GM21723 (cell line): Measurements from ENCODE around the gene ADGRG2.
"Not testable (repeated sequence)": the region's sequence is repeated elsewhere in the genome, so short reads cannot be mapped to it uniquely, and the experiment has no call there.

Source experiments
- ATAC-seq: cut with Tn5 transposase; IDR thresholded peaks from one replicate; pipeline ENCODE4 v1.9.1; 2021; ENCODE audit warnings: mild to moderate bottlenecking, moderate library complexity; ENCODE audit not compliant: unreplicated experiment

The ADGRG2 gene

DNA sequence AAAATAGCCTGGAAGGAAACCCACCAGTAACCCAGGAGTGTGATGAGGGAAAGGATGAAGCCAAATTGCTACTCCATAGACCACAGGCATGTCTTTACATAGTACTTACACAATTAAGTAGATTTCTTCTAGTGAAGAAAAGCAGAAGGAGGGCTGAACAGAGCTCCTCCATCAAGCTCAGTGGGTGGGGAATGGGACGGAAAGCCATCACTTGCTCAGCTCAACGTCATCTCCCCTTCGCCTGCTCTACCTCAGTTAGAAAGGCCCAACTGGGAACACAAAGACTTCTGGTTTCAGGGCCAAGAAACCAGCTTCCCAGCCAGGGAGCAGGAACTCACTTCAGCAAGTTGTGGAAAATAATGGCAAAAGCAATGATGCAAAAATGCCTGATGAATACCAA lies 36.6 kb downstream of the ADGRG2 start:
- no peak for ATAC-seq

DNA sequence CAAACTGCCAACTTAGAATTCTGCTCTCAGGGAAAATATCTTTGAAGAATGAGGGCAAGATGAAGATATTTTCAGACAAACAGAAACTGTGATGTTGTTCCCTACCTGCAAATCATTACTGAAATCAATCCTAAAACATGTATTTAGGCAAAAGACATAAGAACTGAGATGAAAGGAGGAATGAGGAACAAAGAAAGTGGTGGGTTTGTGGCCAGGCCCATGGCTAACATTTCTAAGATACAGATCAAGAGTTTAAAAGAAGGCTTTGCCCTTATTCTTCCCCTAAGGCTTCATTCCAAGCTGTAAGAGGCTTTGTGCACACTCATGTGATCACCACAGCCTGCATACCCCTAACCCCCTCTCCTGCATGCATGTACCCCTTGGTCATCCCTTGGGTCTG lies 46.5 kb downstream of the ADGRG2 start:
- ATAC-seq = no peak

DNA sequence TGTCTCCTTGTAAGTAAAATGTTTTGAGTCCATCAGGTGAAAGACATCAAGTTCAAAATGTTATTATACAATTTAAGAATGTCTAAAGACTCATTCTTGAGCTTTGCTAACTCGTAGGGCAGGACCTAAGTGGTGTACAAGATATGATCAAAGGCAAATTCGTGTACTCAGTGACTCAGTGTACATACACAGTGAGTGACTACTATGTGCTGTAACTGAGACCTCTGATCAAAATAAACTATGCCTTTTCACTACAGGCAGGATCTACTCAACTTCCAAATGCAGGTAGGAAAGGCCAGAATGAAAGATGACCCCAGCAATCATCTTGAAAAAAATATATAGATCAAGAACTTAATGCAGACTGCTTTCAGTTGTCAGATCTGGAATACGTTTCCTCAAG lies 49.9 kb downstream of the ADGRG2 start:
- no peak for ATAC-seq

DNA sequence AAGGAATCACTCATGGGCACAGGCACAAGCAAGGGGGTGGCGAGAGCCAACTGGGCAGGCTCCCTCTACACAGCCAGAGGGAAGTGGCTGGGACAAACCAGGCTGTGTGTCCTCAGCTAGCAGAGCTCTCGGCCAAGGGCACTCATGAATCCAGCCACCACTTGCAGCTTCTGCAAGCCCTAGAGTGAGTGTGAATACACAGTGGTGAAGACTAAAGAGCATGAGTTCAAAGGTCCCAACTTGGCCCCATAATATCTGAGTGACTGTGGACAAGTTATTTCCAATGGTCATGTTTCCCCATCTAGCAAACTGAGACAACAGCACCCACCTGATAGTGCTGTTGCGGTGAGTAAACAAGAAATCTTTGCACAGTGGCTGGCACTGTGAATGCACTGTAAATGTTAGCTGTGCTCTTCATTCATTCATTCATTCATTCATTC lies 51.7 kb downstream of the ADGRG2 start:
- ATAC-seq = no peak

DNA sequence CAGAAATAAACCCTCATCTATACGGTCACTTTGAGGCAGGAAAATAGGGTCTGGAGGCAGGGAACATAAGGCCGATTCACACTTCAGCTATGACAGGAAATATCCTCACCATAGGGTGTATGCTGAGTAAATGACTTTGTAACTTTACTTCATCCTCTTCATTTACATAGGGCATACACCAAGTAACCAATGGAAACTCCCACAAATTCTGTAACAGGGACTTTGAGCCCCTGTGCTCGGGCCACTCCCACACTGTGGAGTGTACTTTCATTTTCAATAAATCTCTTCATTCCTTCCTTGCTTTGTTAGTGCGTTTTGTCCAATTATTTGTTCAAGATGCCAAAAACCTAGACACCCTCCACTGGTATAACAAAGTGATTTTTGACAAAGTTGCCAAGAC lies 55.3 kb downstream of the ADGRG2 start:
- ATAC-seq = not testable (repeated sequence)

DNA sequence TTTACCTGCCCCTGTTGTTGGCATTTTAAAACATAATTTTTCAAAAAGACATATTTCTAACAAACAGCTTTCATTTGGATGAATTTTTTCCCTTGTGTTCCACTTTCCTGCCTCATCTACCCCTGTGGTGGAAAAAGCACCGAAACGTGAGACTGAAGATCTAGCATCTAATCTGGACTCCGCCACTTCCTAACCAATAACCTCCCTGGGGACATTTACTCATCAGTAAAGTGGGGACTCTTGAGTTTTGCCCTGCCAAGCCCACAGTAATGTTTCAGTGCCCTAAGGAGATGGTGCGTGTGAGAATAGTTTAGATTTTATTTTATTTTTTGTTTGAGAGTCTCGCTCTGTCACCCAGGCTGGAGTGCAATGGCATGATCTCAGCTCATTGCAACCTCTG lies 56.7 kb downstream of the ADGRG2 start:
- no peak for ATAC-seq

DNA sequence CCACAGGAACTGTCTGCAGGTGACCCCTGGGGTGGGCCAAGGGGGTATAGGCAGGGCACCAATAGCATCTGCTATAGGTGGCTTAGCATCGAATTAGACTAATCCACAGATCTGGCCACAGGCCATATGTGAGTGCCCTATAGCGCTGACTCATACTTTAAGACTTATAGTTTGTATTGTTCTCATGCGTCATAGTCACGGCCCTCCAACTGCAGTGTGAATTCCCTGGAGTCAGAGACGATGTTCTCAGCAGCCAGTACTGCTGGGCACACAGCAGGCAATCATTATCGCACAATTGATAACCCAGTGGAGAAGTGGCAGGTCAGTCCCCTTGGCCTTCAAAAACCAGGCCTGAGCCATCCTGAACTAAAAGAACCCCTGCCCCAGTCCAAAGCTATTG lies 58.1 kb downstream of the ADGRG2 start:
- no peak for ATAC-seq

DNA sequence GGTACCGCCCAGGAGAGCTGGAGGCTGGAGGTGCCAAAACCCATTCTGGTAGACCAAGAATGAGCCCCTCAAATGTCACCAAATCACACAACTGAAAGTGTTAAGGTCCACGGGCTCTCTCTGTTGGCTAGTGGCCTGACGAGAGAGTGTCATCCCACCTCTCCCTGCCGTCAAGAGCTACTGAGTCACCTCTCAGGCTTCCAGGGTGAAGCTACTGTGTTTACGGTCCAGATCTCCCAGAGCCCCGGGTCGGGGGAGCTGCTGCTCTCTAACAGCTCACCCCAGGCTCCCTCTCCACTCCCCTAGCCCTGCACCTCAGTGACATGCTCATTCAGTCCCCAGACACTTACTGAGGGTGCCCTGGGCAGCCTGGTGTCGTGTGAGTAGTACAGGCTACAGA lies 59.2 kb downstream of the ADGRG2 start:
- ATAC-seq = no peak

DNA sequence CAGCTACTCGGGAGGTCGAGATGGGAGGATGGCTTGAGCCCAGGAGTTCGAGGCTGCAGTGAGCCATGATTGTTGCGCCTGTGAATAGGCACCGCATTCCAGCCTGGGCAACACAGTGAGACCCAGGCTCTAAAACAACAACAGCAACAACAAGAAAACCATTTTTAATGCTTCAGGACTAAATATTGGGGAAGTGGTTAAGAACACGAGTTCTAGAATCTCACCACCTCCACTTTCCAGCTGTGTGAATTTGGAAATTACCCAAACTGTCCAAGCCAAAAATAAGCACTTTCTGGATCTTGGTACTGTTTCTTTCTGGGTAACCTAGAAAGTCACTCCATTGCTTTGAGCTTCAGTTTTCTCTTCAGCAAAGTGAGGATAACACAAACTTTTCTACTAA lies 63.2 kb downstream of the ADGRG2 start:
- no peak for ATAC-seq

DNA sequence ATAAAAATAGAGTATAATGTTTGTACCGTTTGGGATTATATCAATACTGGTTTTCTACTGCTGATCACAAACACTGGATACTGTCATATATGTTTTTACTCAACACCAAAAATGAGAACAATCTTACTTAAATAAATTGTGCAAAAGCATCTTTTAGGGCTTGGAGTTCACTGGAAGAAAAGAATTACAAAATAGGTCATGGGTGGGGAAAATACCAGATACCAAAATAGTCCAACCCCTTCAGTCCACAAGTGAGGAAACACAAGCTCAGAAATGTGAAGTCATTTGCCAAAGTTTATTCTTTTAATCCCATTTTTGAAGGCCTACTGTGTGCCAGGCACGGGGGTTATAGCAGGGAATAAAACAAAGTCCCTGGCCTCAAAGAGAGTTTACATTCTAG lies 64.4 kb downstream of the ADGRG2 start:
- no peak for ATAC-seq

DNA sequence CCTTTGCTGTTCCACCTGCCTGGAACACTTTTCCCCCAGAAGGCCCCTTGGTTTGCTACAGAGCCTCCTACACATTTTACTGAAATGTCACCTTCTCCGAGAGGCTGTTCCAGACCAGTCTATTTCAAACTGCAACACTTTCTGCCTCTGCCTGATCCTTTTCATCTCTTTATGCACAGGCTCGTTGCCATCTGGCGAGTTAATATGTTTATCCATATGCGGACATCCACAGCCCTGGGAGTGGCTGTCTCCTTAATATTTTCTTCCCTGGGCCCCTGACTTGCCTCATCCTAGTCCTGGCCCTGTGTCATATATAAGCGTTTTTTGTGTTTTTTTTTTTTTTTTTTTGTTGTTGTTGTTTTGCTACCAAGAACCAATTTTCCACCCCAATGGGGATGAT lies 73.2 kb downstream of the ADGRG2 start:
- no peak for ATAC-seq

DNA sequence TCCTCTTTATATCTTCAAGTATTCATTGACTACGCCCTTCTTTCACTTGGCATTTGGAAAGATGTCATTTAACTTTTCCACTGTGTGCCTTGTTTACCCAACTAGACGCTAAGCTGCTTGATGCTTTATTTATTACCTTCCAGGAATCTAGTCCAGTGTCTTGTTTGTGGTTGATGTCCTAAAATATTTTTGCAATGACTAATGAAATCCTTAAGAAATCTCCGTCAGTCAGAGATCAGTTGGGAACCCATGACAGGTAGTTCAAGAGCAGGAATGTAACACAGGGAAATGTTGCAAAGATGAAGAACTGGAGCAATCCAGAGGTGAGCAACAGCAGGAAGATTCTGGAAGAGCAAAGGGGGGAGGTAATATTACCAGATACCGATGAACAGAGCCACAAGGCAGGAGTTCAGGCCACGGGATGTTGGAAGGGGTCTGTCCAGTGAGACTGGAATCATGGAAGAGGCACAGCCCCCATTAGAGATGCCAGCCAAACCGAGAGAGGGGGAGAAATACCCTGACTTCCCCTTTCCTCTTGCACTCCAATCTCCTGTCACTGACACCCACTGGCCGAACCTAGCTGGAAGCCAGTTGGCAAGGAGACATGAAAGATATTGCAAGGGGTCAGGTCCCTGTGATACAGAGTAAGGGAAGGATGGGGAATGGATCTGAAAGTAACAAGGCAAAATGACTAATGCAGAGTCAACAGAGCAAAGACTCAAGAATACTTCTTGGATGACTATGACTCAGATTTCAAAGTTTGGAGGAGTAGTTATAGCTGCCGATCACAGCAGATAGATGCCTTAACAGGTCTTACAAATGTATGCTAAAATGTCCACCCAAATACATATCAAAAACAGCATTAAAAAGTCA lies 75.7 kb downstream of the ADGRG2 start:
- ATAC-seq = no peak

DNA sequence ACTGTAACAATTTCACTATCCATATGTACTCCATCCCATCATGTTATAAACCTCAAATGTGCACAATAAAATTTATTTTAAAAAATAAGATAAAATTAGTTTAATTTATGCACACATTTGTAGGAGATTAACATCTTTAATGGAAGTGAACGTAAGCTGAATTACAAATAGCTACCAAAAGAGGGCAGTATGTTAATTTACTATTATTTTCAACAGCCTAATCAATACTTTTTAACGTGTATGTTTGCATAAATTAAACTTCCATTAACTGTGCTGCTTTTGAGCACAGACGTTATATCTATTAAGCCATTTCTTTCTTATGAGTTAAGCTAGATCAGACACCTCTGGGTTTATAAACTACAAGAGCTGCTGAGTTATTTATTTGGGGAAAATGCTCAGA lies 81.9 kb downstream of the ADGRG2 start:
- ATAC-seq = no peak

DNA sequence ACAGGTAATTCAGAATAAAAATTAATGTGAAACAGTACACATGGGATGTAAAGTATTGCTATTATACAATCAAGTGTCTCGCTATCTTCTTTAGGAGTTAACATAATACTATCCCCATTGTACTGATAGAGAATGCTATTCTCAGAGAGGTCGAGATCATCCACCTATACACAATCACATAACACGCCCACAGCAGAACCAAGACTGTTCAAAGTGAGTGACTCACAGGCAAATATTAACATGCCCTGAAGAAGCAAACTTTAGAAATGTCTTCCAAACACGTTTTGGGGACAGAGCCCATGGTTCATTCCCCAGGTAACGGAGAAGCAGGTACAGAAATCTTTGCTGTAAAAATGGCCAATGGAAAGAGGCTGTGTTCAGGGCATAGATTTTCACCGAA lies 88.2 kb downstream of the ADGRG2 start:
- ATAC-seq = no peak

DNA sequence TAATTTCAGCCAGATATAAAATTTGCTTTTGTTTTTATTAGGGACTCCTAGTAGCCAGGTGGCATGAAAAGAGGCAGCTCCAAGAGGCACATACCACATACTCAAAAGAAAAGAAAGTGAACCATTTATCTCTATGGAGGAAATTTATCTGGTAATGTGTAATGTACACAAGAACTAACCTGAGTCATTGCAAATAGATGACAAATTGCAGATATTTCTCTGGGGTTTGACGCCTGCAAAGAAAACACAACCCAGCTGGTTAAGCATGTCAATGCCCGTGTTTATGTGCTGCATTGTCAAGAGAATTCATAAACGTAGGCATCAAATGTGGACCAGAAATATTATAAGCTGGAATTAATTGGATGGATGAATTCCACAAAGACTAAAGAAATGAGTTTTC lies 91.5 kb downstream of the ADGRG2 start:
- no peak for ATAC-seq

DNA sequence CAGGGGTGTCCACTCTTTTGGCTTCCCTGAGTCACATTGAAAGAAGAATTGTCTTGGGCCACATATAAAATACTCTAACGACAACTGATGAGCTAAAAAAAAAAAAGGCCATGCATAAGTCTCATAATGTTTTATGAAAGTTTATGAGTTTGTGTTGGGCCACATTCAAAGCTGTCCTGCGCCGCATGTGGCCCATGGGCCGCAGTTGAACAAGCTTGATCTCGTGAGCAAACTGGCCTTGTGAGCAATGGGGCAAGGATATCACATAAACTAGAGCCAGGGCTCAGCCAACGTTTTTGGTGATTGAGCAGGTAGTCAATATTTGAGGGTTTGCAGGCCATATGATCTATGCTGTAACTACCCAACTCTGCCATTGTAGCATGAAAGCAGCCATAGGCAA lies 93.7 kb downstream of the ADGRG2 start:
- ATAC-seq = no peak

DNA sequence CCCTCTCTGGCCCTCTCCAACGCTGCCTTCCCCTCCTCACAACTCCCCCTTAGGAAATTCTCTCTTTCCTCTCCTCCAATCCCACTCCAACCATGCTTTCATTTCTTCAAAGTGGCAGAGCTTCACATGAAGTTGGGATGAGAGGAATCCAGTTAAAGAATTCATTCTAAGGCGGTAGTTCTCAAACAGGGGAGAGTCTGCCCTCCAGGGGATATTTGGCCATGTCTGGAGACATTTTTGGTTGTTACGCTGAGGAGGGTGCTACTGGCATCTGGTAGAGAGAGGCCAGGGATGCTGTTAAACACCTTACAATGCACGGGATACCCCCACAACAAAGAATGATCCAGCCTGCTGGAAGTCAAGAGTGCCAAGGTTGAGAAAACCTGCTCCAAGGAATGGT lies 97.9 kb downstream of the ADGRG2 start:
- no peak for ATAC-seq

DNA sequence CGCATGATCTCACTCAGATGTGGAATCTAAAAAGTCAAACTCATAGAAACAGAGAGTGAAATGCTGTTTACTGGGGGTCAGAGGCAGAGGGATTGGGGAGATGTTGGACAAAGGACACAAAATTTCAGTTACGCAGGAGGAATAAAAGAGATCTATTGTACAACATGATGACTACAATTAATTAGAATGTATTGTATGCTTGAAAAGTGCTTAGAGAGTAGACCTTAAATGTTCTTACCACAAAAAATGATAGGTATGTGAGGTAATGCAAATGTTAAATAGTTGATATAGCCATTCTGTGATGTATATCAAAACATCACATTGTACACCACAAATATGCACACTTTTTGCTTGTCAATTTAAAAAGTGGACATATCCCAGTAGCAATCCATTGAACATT lies 102.3 kb downstream of the ADGRG2 start:
- no peak for ATAC-seq

DNA sequence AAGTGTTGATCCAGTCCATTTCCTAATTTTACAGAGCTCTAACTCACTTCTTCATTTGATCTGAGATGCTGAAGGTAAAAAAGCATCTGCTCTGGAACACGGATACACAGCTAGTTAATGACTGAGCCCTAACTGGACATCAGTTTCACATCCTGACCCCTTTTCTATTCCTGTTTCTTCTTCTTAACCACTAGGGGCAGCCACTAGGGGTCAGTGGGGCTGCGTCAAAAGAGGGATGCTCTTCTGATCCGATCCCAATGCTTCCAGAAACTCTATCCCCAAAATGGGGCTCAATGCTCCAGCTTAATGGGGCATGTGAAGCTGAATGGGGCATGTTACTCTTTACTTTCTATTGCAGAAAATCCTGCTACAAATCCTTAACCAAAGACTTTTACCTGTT lies 105.0 kb downstream of the ADGRG2 start:
- no peak for ATAC-seq

DNA sequence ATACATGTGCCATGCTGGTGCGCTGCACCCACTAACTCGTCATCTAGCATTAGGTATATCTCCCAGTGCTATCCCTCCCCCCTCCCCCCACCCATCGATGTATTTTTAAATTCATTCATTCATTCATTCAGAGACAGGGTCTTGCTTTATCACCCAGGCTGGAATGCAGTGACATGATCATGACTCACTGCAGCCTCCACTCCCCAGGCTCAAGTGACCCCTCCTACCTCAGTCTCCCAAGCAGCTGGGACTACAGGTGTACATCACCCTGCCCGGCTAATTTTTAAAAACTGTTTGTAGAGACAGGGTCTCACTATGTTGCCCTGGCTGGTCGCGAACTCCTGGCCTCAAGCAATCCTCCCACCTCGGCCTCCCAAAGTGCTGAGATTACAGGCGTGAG lies 105.7 kb downstream of the ADGRG2 start:
- ATAC-seq = not testable (repeated sequence)

DNA sequence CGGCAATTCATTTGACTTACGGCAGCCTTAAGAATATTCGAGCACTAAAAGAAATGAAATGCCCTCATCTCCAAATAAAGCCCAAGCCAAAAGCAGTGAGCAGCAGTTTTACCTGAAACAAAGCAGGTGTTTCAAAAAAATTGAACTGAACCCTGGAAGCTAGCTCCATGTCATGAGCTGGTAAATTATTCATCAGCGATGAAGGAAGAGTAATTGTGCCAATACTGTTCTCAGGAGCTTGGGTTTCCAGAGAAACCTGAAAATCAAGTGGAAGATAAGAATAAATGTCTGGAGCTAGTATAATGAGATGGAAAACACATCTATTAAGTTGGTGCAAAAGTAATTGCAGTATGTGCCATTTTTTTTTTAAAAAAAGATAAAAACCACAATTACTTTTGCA lies 114.4 kb downstream of the ADGRG2 start:
- ATAC-seq = no peak

DNA sequence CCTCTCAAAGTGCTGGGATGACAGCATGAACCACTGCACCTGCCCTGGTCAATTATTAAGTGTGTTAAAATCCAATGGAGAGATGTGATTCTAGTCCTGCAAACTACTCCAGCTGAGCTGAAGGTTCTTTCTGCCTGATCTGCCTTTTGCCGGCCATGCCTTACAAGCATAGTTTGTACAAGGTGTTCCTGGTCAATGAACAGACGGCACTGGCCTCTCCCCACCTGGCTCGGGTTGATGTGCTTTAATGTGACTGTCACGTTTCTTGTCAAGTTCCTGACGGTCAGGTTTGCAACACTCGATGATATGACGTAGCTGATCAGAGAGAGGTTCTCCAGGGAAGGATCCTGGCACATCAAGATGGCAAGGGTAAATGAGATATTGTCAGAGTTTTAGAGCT lies 115.3 kb downstream of the ADGRG2 start:
- ATAC-seq = no peak

DNA sequence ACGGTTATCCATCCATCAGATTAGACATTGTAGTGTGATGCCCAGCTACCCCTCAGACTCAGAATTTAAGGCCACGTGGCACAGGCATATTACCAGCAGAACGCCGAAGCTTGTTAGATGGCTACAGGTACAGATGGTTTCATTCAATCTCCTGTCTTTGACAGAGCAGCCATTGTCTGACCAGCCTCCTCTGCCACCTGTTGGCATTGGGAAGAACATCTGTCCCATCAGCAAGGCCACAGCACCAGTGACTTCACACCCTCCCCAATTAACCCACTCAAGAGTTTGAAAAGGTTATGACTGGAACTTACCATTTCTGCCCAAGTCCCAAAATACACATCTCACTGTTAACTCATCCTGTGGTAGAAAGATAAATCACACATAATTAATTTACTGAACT lies 116.4 kb downstream of the ADGRG2 start:
- ATAC-seq = no peak
